Mucosa of descending colon (tissue), 3 donors: Measurements from ENCODE around the gene PLCB4. TPM values are rescaled to one million over a fixed set of nuclear protein-coding genes. Genes with fewer than 3 reads are reported as not detected.
"Not testable (repeated sequence)": the region's sequence is repeated elsewhere in the genome, so short reads cannot be mapped to it uniquely, and the experiment has no call there.

Experiments
- ATAC-seq: fragments of 200-7000 bp; cut with Tn5 transposase; one replicate; pipeline ENCODE4 v1.9.1; 2020; ENCODE audit warnings: mild to moderate bottlenecking, moderate library complexity
- DNase-seq, 3 donors: peaks; one replicate each; pipeline ENCODE4 v3.0.0-alpha.2; 2020
- H3K36me3 ChIP-seq: fragments of 200-600 bp; one replicate; pipeline ENCODE4 v1.8.0; 2021; ENCODE audit warnings: low read depth, mild to moderate bottlenecking
- H3K4me1 ChIP-seq: fragments of 200-600 bp; one replicate; pipeline ENCODE4 v1.8.0; 2021; ENCODE audit warnings: low read depth, mild to moderate bottlenecking
- H3K4me3 ChIP-seq: fragments of 200-600 bp; one replicate; pipeline ENCODE4 v1.8.0; 2021; ENCODE audit warnings: mild to moderate bottlenecking
- H3K9me3 ChIP-seq: fragments of 200-600 bp; one replicate; pipeline ENCODE4 v1.8.0; 2021; ENCODE audit warnings: mild to moderate bottlenecking
- intact Hi-C, 2 donors: fragments of 100-400 bp; cut with DNase I in 1 of 2; cut with micrococcal nuclease in 1 of 2; formaldehyde crosslinking; loops; one replicate each; pipeline versions ENCODE4 v1.11.0 to v1.11.1; 2022; cut with DNase I, micrococcal nuclease
- total RNA-seq, 3 donors: library from RNA; stranded (reverse); fragmentation: NEBNext Ultra II Directional in 2 of 3; extraction: Animal tissue kit (Norgen Biotek cat#: 25700) in 2 of 3; gene quantifications; one replicate each; pipeline versions ENCODE4 v1.2.1 to v1.2.4, GENCODE V29; 2021 to 2023
- TF ChIP-seq, protein P1 (sequence below): fragments of 200-600 bp; IDR thresholded peaks from one replicate; pipeline ENCODE4 v1.8.0; 2022; ENCODE audit warnings: antibody characterized with exemption, mild to moderate bottlenecking
- donor health status: DM: no; HTN: no; CAD: no; lungs with moderate emphysema.
- donor health status: DM: no; HTN: no; CAD: no.
- donor health status: DM: no; HTN: yes; CAD: no.

PLCB4 gene
- total RNA-seq, 3 donors from 2014 or later: 37.8 to 55.0 (median 51.2) TPM

DNA sequence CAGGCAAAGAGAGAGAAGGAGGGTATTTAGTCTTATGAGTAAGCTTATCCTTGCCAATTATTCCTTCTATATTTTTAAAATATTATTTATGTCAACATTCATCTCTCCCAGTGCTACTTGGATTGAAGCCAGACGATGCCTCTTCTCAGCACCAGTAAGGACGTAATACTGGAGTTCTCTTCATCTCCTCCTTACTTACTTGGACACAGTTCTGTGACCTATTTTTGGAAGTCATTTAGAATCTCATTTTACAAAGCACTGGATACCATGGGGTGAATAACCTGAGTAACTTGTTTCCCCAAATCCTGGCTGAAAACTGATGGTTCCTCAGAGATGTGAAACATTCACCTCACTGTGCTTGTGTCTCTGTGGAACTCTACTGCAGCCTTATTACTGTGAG lies 308.1 kb downstream of the PLCB4 start:
- intact Hi-C loops: no loop called here
- no peaks in the 10 kb centered on the region for H3K4me1 ChIP-seq
- TF ChIP-seq, protein P1, sequence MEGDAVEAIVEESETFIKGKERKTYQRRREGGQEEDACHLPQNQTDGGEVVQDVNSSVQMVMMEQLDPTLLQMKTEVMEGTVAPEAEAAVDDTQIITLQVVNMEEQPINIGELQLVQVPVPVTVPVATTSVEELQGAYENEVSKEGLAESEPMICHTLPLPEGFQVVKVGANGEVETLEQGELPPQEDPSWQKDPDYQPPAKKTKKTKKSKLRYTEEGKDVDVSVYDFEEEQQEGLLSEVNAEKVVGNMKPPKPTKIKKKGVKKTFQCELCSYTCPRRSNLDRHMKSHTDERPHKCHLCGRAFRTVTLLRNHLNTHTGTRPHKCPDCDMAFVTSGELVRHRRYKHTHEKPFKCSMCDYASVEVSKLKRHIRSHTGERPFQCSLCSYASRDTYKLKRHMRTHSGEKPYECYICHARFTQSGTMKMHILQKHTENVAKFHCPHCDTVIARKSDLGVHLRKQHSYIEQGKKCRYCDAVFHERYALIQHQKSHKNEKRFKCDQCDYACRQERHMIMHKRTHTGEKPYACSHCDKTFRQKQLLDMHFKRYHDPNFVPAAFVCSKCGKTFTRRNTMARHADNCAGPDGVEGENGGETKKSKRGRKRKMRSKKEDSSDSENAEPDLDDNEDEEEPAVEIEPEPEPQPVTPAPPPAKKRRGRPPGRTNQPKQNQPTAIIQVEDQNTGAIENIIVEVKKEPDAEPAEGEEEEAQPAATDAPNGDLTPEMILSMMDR: no peak
- ATAC-seq: no peak
- no peak for DNase-seq
- H3K9me3 ChIP-seq: no peaks in the 10 kb centered on the region
- H3K4me3 ChIP-seq: no peak overlapping the region
- H3K36me3 ChIP-seq: no peaks in the 10 kb centered on the region

DNA sequence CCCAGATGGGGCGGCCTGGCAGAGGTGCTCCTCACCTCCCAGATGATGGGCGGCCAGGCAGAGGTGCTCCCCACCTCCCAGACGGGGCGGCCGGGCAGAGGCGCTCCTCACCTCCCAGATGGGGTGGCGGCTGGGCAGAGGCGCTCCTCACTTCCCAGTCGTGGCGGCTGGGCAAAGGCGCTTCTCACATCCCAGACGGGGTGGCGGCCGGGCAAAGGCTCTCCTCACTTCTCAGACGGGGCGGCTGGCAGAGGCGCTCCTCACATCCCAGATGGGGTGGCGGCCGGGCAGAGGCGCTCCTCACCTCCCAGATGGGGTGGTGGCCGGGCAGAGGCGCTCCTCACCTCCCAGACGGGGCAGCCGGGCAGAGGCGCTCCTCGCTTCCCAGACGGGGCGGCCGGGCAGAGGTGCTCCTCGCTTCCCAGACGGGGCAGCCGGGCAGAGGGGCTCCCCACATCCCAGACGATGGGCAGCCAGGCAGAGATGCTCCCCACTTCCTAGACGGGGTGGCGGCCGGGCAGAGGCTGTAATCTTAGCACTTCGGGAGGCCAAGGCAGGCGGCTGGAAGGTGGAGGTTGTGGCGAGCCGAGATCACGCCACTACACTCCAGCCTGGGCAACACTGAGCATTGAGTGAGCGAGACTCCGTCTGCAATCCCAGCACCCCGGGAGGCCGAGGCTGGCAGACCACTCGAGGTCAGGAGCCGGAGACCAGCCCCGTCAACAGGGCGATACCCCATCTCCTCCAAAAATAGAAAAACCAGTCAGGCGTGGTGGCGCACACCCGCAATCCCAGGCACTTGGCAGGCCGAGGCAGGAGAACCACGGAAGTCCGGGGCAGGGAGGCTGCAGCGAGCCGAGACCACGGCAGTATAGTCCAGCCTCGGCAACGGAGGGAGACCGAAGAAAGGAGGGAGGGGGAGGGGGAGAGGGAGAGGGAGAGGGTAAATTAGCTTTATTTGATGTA lies 316.7 kb downstream of the PLCB4 start:
- ATAC-seq, DNase-seq: not testable (repeated sequence)

DNA sequence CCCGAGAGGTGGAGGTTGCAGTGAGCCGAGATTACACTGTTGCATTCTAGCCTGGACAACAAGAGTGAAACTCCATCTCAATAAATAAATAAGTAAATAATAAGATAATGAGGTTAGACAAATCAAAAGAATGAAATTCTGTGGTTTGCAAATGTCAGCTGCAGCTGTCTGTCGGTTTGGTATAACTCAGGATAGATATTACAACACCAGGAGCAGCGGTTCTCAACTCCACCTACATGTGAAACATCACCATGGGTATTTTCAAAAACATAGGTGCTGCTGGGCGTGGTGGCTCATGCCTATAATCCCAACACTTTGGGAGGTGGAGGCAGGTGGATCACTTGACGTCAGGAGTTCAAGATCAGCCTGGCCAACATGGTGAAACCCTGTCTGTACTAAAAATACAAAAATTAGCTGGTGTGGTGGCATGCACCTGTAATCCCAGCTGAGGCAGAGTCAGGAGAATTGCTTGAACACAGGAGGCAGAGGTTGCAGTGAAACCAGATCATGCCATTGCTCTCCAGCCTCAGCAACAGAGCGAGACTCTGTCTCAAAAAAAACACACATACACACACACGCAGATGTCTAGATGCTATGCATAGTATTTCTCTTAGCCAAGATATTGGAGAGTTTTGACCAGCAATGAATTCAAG lies 319.4 kb downstream of the PLCB4 start:
- TF ChIP-seq, protein P1: no peak
- Histone ChIP-seq H3K4me1 (peaks cover 6% of the 10 kb centered on the region), H3K4me3 (no peak overlapping the region), H3K36me3 (no peaks in the 10 kb centered on the region), H3K9me3 (peaks cover 11% of the 10 kb centered on the region)
- DNase-seq: no peak
- ATAC-seq: no peak
- intact Hi-C loops: no loop called here

More for the DNA sequence above, 316.7 kb downstream of the PLCB4 start:
- intact Hi-C loops, H3K4me3 ChIP-seq, H3K4me1 ChIP-seq, H3K36me3 ChIP-seq: not testable (repeated sequence)
- peaks cover 11% of the 10 kb centered on the region for H3K9me3 ChIP-seq

- DNase-seq (no peak), ATAC-seq (no peak)
- Histone ChIP-seq H3K9me3 (peaks cover 11% of the 10 kb centered on the region), H3K4me3 (no peak overlapping the region), H3K4me1 (peaks cover 6% of the 10 kb centered on the region), H3K36me3 (no peaks in the 10 kb centered on the region)
- TF ChIP-seq, protein P1: no peak
- intact Hi-C loops: no loop called here
Observed at GRCh38 chr20:9388813-9389161, 319.9 kb downstream of the PLCB4 start.

GRCh38 chr20:9389346-9389745 lies 320.5 kb downstream of the PLCB4 start:
- intact Hi-C loops: no loop called here
- no peaks in the 10 kb centered on the region for H3K36me3 ChIP-seq
- ATAC-seq (peak; percentile 89), DNase-seq (peak in 2 of 3 donors; percentile 30 to 69)
- H3K9me3 ChIP-seq: peaks cover 11% of the 10 kb centered on the region
- H3K4me3 ChIP-seq: no peak overlapping the region
- H3K4me1 ChIP-seq: peaks cover 6% of the 10 kb centered on the region
- TF ChIP-seq, protein P1: no peak

DNA sequence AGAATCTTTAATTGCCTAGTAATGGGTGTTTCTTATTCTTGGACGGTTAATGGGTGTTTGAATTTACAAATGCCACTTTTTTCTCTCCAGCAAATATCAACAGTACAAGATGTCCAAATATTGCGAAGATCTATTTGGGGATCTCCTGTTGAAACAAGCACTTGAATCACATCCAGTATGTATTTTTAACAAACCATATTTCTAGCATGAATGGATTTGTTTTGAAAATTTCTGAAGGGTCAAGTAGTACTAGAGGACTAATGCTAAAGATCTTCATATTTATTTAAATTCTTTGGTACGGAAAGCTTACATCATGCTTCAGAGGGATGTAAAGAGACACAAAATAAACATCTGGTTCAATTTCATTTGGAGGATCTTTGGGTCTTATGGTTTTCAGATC lies 321.6 kb downstream of the PLCB4 start:
- ATAC-seq: no peak
- no peak for DNase-seq
- H3K36me3 ChIP-seq: no peaks in the 10 kb centered on the region
- TF ChIP-seq, protein P1: no peak
- H3K4me1 ChIP-seq: peaks cover 6% of the 10 kb centered on the region
- no peak overlapping the region for H3K4me3 ChIP-seq
- H3K9me3 ChIP-seq: peaks cover 6% of the 10 kb centered on the region
- intact Hi-C loops: no loop called here
